Retinal pigment epithelial cell (primary cell): ENCODE measurements around the gene CNST.

ENCODE experiments used
- DNase-seq: peaks from one replicate; pipeline ENCODE4 v3.0.0-alpha.2; 2010; ENCODE audit warnings: low read depth
- H3K4me3 ChIP-seq: 2 replicates; pipeline ENCODE4 v1.5.1; 2011; ENCODE audit warnings: mild to moderate bottlenecking, low read length, control low read depth, moderate library complexity
- CTCF ChIP-seq: conservative IDR thresholded peaks from 2 replicates; pipeline ENCODE4 v1.5.1; 2011; ENCODE audit warnings: low read depth, low read length, control low read depth, inconsistent platforms

Gene CNST

GRCh38 chr1:246618240-246618808 lies 52.1 kb downstream of the CNST start:
- no peak overlapping the region for H3K4me3 ChIP-seq
- TF ChIP-seq CTCF: no peak
- no peak for DNase-seq

- H3K4me3 ChIP-seq: no peak overlapping the region
- no peak for DNase-seq
- TF ChIP-seq CTCF: no peak
Measured at GRCh38 chr1:246622035-246622652, 55.9 kb downstream of the CNST start.

- TF ChIP-seq CTCF: no peak
- no peak overlapping the region for H3K4me3 ChIP-seq
- DNase-seq: no peak
Measured at GRCh38 chr1:246624091-246624490, 57.8 kb downstream of the CNST start.

GRCh38 chr1:246629030-246629429 lies 62.8 kb downstream of the CNST start:
- TF ChIP-seq CTCF: no peak
- no peak overlapping the region for H3K4me3 ChIP-seq
- no peak for DNase-seq

GRCh38 chr1:246629976-246630375 lies 63.7 kb downstream of the CNST start:
- no peak for TF ChIP-seq CTCF
- DNase-seq: no peak
- H3K4me3 ChIP-seq: no peak overlapping the region

GRCh38 chr1:246631426-246631825 lies 65.2 kb downstream of the CNST start:
- no peak for DNase-seq
- no peak overlapping the region for H3K4me3 ChIP-seq
- TF ChIP-seq CTCF: no peak
